ENCODE results near the gene PCBP3. TPM values are rescaled to one million over a fixed set of nuclear protein-coding genes. Genes with fewer than 3 reads are reported as not detected.

The PCBP3 gene
- total RNA-seq, 1 experiment from 2014 or later: 10.9 TPM

DNA sequence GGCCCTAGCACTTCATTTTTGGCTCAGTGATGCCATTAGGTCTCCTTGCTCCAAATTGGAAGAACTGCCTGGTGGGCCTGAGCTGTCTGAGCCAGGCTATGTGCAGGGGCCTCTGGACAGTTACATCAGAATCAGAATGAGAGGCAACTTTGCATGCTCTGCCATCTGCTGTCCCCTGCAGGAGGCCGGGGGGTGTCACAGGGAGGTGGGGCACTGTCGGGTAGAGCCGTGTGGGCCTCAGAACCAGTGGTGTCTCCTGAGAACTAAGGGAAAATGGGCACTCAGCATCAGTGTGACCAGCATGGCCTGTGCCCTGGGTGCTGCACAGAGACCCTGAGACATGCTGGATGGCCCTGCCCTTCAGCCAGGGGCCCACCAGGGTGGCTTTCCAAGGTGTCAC is 291.0 kb downstream of the PCBP3 start:
- Histone ChIP-seq H3K4me2 (ENCODE audit: insufficient read depth, insufficient read length, low read length) (no peak overlapping the region), H3K23me2 (ENCODE audit: insufficient read length, low read depth, low read length, poor library complexity, severe bottlenecking) (no peaks in the 10 kb centered on the region), H3K18ac (ENCODE audit: insufficient read length, low read depth, low read length) (no peak overlapping the region), H3K56ac (ENCODE audit: insufficient read length, low read depth, low read length) (no peak overlapping the region), H3K9me3 (ENCODE audit: control insufficient read depth, low read depth, low read length) (no peaks in the 10 kb centered on the region), H3K4ac (ENCODE audit: low read depth, low read length) (no peak overlapping the region), H2BK120ac (ENCODE audit: low read depth, low read length, poor library complexity, severe bottlenecking) (no peak overlapping the region), H3K27ac (ENCODE audit: insufficient read length, low read depth, low read length) (no peak overlapping the region), H3K23ac (ENCODE audit: insufficient read length, low read depth, low read length) (no peak overlapping the region), H2BK12ac (ENCODE audit: insufficient read length, low read depth, low read length) (no peak overlapping the region), H3T11ph (ENCODE audit: low read length) (no peak overlapping the region), H4K20me1 (ENCODE audit: control insufficient read depth, insufficient read depth, insufficient read length) (no peaks in the 10 kb centered on the region), H4K5ac (ENCODE audit: insufficient read length, low read depth, low read length) (no peak overlapping the region), H2AK5ac (ENCODE audit: insufficient read length, low read length) (no peak overlapping the region), H4K91ac (ENCODE audit: insufficient read length, low read depth, low read length) (no peak overlapping the region), H2AFZ (ENCODE audit: low read length) (no peak overlapping the region), H3K27me3 (ENCODE audit: insufficient read depth, low read length) (no peaks in the 10 kb centered on the region), H2BK5ac (ENCODE audit: insufficient read length, low read length) (no peak overlapping the region), H3K79me1 (ENCODE audit: insufficient read depth, low read depth, low read length, poor library complexity, severe bottlenecking) (no peaks in the 10 kb centered on the region), H3K9ac (ENCODE audit: extremely low read depth, insufficient read length, low read length) (no peak overlapping the region), H3K4me1 (ENCODE audit: insufficient read depth, low read length) (no peaks in the 10 kb centered on the region), H4K8ac (replicated peaks; ENCODE audit: insufficient read length, low read depth, low read length) (no peak overlapping the region), H3K79me2 (ENCODE audit: insufficient read depth, low read length) (no peaks in the 10 kb centered on the region), H3K14ac (ENCODE audit: insufficient read depth, low read length) (no peak overlapping the region), H2BK15ac (ENCODE audit: low read depth, low read length) (no peak overlapping the region), H2BK20ac (ENCODE audit: low read depth, low read length, poor library complexity, severe bottlenecking) (no peak overlapping the region)
- no peak overlapping the region for H3K27ac Mint-ChIP-seq
- H3K9me3 Mint-ChIP-seq: peaks cover 4 to 6% of the 10 kb centered on the region in 2 experiments; a peak in 3 of 5 replicates
- TF ChIP-seq, protein P1, sequence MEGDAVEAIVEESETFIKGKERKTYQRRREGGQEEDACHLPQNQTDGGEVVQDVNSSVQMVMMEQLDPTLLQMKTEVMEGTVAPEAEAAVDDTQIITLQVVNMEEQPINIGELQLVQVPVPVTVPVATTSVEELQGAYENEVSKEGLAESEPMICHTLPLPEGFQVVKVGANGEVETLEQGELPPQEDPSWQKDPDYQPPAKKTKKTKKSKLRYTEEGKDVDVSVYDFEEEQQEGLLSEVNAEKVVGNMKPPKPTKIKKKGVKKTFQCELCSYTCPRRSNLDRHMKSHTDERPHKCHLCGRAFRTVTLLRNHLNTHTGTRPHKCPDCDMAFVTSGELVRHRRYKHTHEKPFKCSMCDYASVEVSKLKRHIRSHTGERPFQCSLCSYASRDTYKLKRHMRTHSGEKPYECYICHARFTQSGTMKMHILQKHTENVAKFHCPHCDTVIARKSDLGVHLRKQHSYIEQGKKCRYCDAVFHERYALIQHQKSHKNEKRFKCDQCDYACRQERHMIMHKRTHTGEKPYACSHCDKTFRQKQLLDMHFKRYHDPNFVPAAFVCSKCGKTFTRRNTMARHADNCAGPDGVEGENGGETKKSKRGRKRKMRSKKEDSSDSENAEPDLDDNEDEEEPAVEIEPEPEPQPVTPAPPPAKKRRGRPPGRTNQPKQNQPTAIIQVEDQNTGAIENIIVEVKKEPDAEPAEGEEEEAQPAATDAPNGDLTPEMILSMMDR (conservative IDR thresholded peaks at IDR 0.05): no peak
- H3K27me3 Mint-ChIP-seq (ENCODE audit: low read depth): peaks cover 37% of the 10 kb centered on the region
- H3K36me3 Mint-ChIP-seq (ENCODE audit: insufficient read depth in 1 of 3, low read depth in 3 of 3): peaks cover 5 to 9% (median 5%) of the 10 kb centered on the region in 3 experiments; a peak in 3 of 7 replicates
- no CpG with 5 or more reads among the region's 3 CpGs for WGBS (ENCODE audit: extremely low coverage, insufficient read length, low lambda C conversion rate)
- no peak overlapping the region for H3K4me3 Mint-ChIP-seq
- H3K4me1 Mint-ChIP-seq: peaks cover 0 to 2% of the 10 kb centered on the region in 2 experiments; a peak in 2 of 4 replicates
- no peak for DNase-seq
